GM12801 (cell line): Measurements from ENCODE around the gene KSR2.

Experiments
- TF ChIP-seq, protein P1 (sequence below): IDR thresholded peaks from one replicate; pipeline ENCODE4 v1.5.1; 2011; ENCODE audit warnings: control low read depth; ENCODE audit not compliant: insufficient read length; ENCODE audit errors: extremely low read depth

KSR2 gene

DNA sequence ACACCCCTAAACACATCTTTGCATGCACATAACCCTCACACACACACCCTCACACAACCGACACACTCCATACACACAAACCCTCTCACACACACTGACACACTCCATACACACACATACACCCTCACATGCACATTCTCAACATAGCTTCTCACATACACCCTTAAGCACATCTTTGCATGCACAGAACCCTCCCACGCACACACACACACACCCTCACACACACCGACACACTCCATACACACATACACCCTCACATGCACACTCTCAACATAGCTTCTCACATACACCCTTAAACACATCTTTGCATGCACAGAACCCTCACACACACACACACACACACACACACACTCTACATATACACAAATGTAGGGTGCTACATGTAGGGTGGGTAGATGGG lies 534.9 kb downstream of the KSR2 start:
- TF ChIP-seq, protein P1, sequence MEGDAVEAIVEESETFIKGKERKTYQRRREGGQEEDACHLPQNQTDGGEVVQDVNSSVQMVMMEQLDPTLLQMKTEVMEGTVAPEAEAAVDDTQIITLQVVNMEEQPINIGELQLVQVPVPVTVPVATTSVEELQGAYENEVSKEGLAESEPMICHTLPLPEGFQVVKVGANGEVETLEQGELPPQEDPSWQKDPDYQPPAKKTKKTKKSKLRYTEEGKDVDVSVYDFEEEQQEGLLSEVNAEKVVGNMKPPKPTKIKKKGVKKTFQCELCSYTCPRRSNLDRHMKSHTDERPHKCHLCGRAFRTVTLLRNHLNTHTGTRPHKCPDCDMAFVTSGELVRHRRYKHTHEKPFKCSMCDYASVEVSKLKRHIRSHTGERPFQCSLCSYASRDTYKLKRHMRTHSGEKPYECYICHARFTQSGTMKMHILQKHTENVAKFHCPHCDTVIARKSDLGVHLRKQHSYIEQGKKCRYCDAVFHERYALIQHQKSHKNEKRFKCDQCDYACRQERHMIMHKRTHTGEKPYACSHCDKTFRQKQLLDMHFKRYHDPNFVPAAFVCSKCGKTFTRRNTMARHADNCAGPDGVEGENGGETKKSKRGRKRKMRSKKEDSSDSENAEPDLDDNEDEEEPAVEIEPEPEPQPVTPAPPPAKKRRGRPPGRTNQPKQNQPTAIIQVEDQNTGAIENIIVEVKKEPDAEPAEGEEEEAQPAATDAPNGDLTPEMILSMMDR = no peak

DNA sequence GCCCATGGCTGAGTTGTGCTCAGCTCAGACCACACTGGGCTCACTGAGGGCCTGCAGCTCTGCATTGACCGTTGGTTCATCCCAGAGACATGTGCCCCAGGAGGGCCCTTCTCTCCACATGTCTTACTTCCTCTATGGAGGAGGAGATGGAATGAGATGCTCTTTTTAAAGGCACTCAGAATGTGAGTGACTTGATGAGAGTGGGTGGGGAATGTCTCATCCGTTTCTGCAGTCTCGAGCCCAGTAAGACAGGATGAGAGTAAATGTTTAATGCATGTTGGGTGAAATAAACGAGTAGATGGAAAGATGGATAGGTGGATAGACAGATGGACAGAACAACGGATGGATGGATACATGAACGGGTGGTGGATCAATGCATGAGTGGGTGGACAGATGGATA lies 538.5 kb downstream of the KSR2 start:
- TF ChIP-seq, protein P1 = no peak

DNA sequence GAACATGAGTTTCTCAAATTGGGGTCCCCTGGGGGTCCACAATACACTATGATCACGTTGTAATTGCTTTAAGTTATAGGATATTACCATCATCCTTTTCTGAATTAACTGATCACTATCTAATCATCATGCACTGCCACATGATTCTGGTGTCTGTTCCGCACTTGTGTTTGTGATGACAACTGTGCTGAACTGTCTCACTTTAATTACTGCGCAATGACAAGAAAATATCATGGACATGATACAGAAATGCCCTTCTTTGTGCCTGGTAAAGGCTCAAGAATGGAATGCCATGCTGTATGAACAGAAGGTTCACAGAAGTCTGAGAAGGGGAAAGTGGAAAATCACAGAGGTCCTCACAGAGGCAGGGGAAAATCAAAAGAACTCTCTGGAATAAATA lies 541.6 kb downstream of the KSR2 start:
- TF ChIP-seq, protein P1 = no peak

DNA sequence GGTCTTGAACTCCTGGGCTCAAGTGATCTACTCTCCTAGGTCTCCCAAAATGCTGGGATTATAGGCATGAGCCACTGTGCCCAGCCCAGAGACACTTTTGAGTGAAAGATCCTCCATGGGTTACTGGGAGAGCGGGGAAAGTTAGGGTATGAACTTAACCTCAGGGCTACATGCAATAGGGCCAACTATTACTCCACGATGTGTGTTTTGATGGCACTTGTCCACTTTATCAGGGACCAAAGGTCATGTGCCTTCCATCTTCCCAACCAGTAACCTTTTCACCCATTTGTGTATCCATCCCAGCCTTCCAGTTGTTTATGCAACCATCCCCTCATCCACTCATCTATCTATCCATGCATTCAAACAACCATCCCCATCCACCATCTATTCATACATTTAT lies 546.8 kb downstream of the KSR2 start:
- TF ChIP-seq, protein P1 = no peak

DNA sequence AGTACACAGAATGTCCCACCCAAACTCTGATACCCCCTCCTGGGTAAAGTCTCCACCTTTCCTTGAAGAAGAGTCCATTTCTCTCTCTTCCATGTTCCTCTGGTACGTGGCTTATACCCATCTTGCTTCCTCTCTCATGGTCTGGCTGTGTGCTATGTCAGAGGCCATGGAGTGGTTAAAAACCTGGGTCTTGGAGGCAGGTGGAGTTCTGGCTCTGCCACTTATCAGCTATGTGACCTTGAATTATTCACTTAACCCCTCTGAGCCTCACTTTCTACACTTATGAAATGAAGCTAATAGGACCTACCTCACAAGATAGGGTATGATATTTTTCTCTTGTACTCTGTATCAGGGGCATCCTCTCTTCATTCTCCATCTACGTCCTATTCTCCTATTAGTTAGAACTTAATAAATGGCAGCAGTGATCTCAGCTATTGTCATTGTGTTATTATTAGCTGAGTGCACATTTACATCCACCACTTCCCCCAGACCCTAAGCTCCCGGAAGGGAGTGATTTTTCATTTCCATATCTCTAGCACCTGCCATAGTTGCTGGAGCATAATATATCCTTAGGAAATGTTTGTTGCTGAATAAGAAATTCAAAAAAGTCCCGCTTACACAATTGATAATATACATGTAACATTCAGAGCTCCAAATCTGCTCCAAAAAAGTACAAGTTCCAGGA lies 547.6 kb downstream of the KSR2 start:
- TF ChIP-seq, protein P1 = no peak

DNA sequence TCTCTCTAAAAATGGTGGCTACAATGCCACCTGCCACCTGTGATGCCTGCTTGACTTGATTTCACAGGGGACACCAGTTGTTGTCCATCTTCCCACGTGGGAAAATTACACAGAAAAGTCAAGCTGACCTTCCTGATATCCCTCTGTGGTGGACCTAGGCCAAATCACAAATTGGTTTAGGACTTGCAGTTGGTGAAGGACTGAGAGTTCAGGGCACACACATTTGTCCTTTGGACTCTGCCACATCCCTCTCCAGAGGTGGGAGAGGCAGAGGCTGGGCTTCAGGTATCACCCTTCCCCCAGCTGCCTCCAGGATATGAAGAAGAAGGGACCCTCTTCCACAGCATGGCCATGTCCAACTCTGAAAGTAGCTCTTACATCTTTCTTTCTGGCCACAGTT lies 551.8 kb downstream of the KSR2 start:
- TF ChIP-seq, protein P1 = no peak

DNA sequence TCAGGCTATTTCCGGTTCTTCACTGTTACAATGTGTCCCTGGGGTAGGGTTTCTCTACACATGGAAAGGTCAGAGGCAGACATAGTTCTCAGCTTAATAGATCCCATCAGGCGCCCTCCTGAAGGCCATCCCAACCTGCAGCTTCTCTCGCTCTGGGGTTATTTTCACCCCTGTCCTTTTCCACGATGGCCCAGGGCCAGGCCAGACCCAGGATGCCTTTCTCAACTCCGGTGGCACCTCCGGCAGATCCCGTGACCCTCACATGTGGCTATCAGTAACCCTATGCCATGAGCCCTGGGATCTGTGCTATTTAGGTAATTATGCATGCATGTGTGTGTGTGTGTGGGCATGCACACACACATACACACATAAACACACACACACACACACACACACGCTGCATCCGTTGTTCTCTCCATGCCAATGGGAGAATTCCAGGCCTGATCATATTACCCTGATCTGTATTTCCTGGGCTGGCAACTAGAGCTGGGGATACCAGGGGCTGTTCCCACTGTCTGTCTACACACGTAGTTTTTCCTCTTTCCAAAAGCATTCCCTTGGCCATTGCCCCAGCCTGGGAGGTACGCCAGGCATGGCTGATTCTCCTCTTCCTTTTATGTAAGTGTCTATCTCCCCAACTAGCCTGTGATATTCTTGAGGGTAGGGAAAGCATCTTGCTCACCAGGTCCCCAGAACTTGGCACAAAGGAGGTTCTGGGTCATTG lies 556.2 kb downstream of the KSR2 start:
- TF ChIP-seq, protein P1 = no peak
